Activated naive CD8-positive, alpha-beta T cell treated with anti-CD3 and anti-CD28 coated beads, Interleukin-2, amount 50 U/mL, for 24 hours (primary cell): ENCODE measurements around the gene DNER.
"Not testable (repeated sequence)": the region's sequence is repeated elsewhere in the genome, so short reads cannot be mapped to it uniquely, and the experiment has no call there.

Experiments
- ATAC-seq: fragments of 150-1000 bp; cut with Tn5 transposase; one replicate; pipeline ENCODE4 v1.10.0; 2021
- DNase-seq: peaks from one replicate; pipeline ENCODE4 v3.0.0; 2021
- H3K27ac Mint-ChIP-seq: one replicate; pipeline ENCODE4 v1.8.0; 2021; ENCODE audit warnings: mild to moderate bottlenecking, mixed read lengths
- H3K27me3 Mint-ChIP-seq: one replicate; pipeline ENCODE4 v1.8.0; 2021; ENCODE audit warnings: mixed read lengths
- H3K36me3 Mint-ChIP-seq: one replicate; pipeline ENCODE4 v1.8.0; 2021; ENCODE audit warnings: low read depth, mixed read lengths
- H3K4me1 Mint-ChIP-seq: one replicate; pipeline ENCODE4 v1.8.0; 2021; ENCODE audit warnings: mixed read lengths
- H3K4me3 Mint-ChIP-seq: one replicate; pipeline ENCODE4 v1.8.0; 2021; ENCODE audit warnings: mild to moderate bottlenecking, moderate library complexity, mixed read lengths
- H3K9me3 Mint-ChIP-seq: one replicate; pipeline ENCODE4 v1.8.0; 2021; ENCODE audit warnings: mixed read lengths

DNER gene

GRCh38 chr2:229636571-229636970 lies 77.8 kb downstream of the DNER start:
- Mint-ChIP-seq H3K27me3 (peaks cover 22% of the 10 kb centered on the region), H3K4me3 (no peak overlapping the region), H3K27ac (no peak overlapping the region), H3K36me3 (no peaks in the 10 kb centered on the region), H3K9me3 (no peaks in the 10 kb centered on the region), H3K4me1 (no peaks in the 10 kb centered on the region)
- DNase-seq (no peak), ATAC-seq (no peak)

GRCh38 chr2:229635371-229635680 lies 79.0 kb downstream of the DNER start:
- ATAC-seq, result no peak
- no peak overlapping the region for H3K27ac Mint-ChIP-seq
- no peaks in the 10 kb centered on the region for H3K9me3 Mint-ChIP-seq
- peaks cover 17% of the 10 kb centered on the region for H3K27me3 Mint-ChIP-seq
- H3K36me3 Mint-ChIP-seq, result no peaks in the 10 kb centered on the region
- no peaks in the 10 kb centered on the region for H3K4me1 Mint-ChIP-seq
- no peak overlapping the region for H3K4me3 Mint-ChIP-seq
- no peak for DNase-seq

- Mint-ChIP-seq H3K27ac (no peak overlapping the region), H3K36me3 (no peaks in the 10 kb centered on the region), H3K4me1 (no peaks in the 10 kb centered on the region), H3K27me3 (peaks cover 17% of the 10 kb centered on the region), H3K4me3 (no peak overlapping the region), H3K9me3 (no peaks in the 10 kb centered on the region)
- DNase-seq (no peak), ATAC-seq (no peak)
Measured at GRCh38 chr2:229634601-229635370, 79.6 kb downstream of the DNER start.

- H3K27me3 Mint-ChIP-seq, result peaks cover 17% of the 10 kb centered on the region
- H3K9me3 Mint-ChIP-seq, result no peaks in the 10 kb centered on the region
- ATAC-seq (no peak), DNase-seq (no peak)
- no peaks in the 10 kb centered on the region for H3K4me1 Mint-ChIP-seq
- no peaks in the 10 kb centered on the region for H3K36me3 Mint-ChIP-seq
- H3K4me3 Mint-ChIP-seq, result no peak overlapping the region
- no peak overlapping the region for H3K27ac Mint-ChIP-seq
Measured at GRCh38 chr2:229633556-229633955, 80.8 kb downstream of the DNER start.

GRCh38 chr2:229629039-229629438 lies 85.3 kb downstream of the DNER start:
- no peaks in the 10 kb centered on the region for H3K9me3 Mint-ChIP-seq
- ATAC-seq, result no peak

GRCh38 chr2:229627728-229628127 lies 86.6 kb downstream of the DNER start:
- Mint-ChIP-seq H3K27me3 (peaks cover 12% of the 10 kb centered on the region), H3K4me1 (no peaks in the 10 kb centered on the region), H3K27ac (no peak overlapping the region), H3K4me3 (no peak overlapping the region), H3K9me3 (no peaks in the 10 kb centered on the region), H3K36me3 (no peaks in the 10 kb centered on the region)
- ATAC-seq (no peak), DNase-seq (no peak)

More at GRCh38 chr2:229629039-229629438, 85.3 kb downstream of the DNER start:
- Mint-ChIP-seq H3K4me1 (no peaks in the 10 kb centered on the region), H3K27ac (no peak overlapping the region), H3K27me3 (peaks cover 10% of the 10 kb centered on the region), H3K36me3 (no peaks in the 10 kb centered on the region), H3K4me3 (no peak overlapping the region)
- no peak for DNase-seq

GRCh38 chr2:229622495-229623355 lies 91.6 kb downstream of the DNER start:
- Mint-ChIP-seq H3K4me3 (no peak overlapping the region), H3K36me3 (no peaks in the 10 kb centered on the region), H3K9me3 (no peaks in the 10 kb centered on the region), H3K4me1 (no peaks in the 10 kb centered on the region), H3K27me3 (peaks cover 12% of the 10 kb centered on the region), H3K27ac (no peak overlapping the region)
- no peak for DNase-seq
- no peak for ATAC-seq

- ATAC-seq (no peak), DNase-seq (no peak)
- Mint-ChIP-seq H3K9me3 (no peaks in the 10 kb centered on the region), H3K4me3 (no peak overlapping the region), H3K27me3 (peaks cover 7% of the 10 kb centered on the region), H3K4me1 (no peaks in the 10 kb centered on the region), H3K36me3 (no peaks in the 10 kb centered on the region), H3K27ac (no peak overlapping the region)
Measured at GRCh38 chr2:229620759-229621158, 93.6 kb downstream of the DNER start.

- ATAC-seq, result no peak
- Mint-ChIP-seq H3K9me3 (no peaks in the 10 kb centered on the region), H3K4me1 (no peaks in the 10 kb centered on the region), H3K4me3 (no peak overlapping the region), H3K27ac (no peak overlapping the region), H3K27me3 (peaks cover 4% of the 10 kb centered on the region), H3K36me3 (no peaks in the 10 kb centered on the region)
- DNase-seq, result no peak
Measured at GRCh38 chr2:229620289-229620688, 94.1 kb downstream of the DNER start.

GRCh38 chr2:229616433-229616832 lies 97.9 kb downstream of the DNER start:
- Mint-ChIP-seq H3K36me3 (no peaks in the 10 kb centered on the region), H3K4me3 (no peak overlapping the region), H3K27me3 (peaks cover 3% of the 10 kb centered on the region), H3K27ac (no peak overlapping the region), H3K9me3 (no peaks in the 10 kb centered on the region), H3K4me1 (no peaks in the 10 kb centered on the region)
- no peak for ATAC-seq
- no peak for DNase-seq

GRCh38 chr2:229614021-229614420 lies 100.3 kb downstream of the DNER start:
- ATAC-seq, H3K4me3 Mint-ChIP-seq, H3K9me3 Mint-ChIP-seq, DNase-seq, H3K27me3 Mint-ChIP-seq, H3K27ac Mint-ChIP-seq, H3K4me1 Mint-ChIP-seq, H3K36me3 Mint-ChIP-seq: not testable (repeated sequence)

- ATAC-seq (no peak), DNase-seq (no peak)
- Mint-ChIP-seq H3K9me3 (no peaks in the 10 kb centered on the region), H3K27ac (no peak overlapping the region), H3K4me1 (no peaks in the 10 kb centered on the region), H3K36me3 (no peaks in the 10 kb centered on the region), H3K27me3 (peaks cover 3% of the 10 kb centered on the region), H3K4me3 (no peak overlapping the region)
Measured at GRCh38 chr2:229612384-229612971, 101.9 kb downstream of the DNER start.

GRCh38 chr2:229611360-229611759 lies 103.0 kb downstream of the DNER start:
- ATAC-seq (no peak), DNase-seq (no peak)
- H3K4me1 Mint-ChIP-seq, result no peaks in the 10 kb centered on the region
- H3K27ac Mint-ChIP-seq, result no peak overlapping the region
- no peaks in the 10 kb centered on the region for H3K9me3 Mint-ChIP-seq
- no peaks in the 10 kb centered on the region for H3K36me3 Mint-ChIP-seq
- no peak overlapping the region for H3K4me3 Mint-ChIP-seq
- H3K27me3 Mint-ChIP-seq, result peaks cover 3% of the 10 kb centered on the region

GRCh38 chr2:229610872-229611271 lies 103.5 kb downstream of the DNER start:
- no peaks in the 10 kb centered on the region for H3K9me3 Mint-ChIP-seq
- H3K4me3 Mint-ChIP-seq, result no peak overlapping the region
- no peak overlapping the region for H3K27ac Mint-ChIP-seq

GRCh38 chr2:229610333-229610732 lies 104.0 kb downstream of the DNER start:
- DNase-seq (no peak), ATAC-seq (no peak)
- Mint-ChIP-seq H3K4me3 (no peak overlapping the region), H3K4me1 (no peaks in the 10 kb centered on the region), H3K9me3 (no peaks in the 10 kb centered on the region), H3K27ac (no peak overlapping the region), H3K27me3 (peaks cover 3% of the 10 kb centered on the region), H3K36me3 (no peaks in the 10 kb centered on the region)

More at GRCh38 chr2:229610872-229611271, 103.5 kb downstream of the DNER start:
- Mint-ChIP-seq H3K36me3 (no peaks in the 10 kb centered on the region), H3K4me1 (no peaks in the 10 kb centered on the region), H3K27me3 (peaks cover 3% of the 10 kb centered on the region)
- ATAC-seq (no peak), DNase-seq (no peak)
